Amygdala (tissue), 56 donors: ENCODE results near the gene NBEA.
A peak's percentile ranks its signal among the peaks of the same experiment; 100 is the strongest.

Source experiments
- DNase-seq, 56 donors: peaks; one replicate each; lab custom pipeline; 2025; lab: John Stamatoyannopoulos, UW

NBEA gene

DNA sequence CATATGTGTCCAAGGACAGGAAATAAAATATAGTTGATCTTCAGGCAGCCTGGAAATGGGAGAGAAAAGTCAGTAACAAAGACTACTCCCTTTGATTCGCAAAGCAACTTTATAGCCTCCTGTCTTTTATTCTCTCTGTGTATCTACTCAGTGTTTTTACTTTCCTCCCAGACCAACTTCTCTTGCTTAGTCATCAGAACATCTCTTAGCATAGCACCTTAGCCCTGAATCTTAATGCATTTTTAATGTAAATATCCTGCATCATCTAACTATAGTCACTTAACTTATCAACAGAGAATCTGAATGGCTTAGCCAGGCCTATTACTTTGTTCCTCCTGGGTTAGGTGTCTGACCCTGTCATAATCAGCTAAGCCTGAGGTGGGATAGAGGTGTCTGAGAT is 296.2 kb downstream of the NBEA start:
- no peak for DNase-seq

DNA sequence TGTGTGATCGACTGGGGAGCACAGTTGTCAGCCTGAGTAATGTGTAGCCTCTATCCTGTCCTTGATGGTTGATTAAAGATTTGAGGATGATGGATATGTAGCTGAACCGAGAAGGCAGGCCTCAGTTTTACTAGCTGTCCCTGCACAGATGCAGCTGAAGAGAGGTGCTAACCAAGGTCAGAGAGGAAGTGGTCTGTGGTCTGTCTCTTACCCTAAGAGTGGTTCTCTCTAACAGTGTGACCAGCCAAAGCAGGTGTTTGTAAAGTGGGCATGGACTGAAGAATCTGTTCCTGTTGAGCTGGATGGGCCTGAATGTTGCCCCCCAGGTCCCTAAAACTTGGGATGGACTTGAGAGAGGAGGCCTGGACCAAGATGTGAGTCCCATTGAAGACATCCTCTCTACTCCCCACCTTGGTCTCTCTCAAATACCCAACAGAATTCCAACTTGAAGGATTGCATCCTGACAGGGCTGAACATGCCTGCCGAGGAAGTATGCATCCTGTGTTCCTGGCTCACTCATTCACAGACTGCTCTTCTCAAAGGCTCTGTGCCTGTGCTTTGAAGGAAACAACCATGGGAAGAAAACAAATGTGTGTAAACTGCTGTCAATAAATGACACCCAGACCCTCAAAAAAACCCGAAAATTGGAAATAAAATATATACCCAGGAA is 310.6 kb downstream of the NBEA start:
- DNase-seq, result no peak

DNA sequence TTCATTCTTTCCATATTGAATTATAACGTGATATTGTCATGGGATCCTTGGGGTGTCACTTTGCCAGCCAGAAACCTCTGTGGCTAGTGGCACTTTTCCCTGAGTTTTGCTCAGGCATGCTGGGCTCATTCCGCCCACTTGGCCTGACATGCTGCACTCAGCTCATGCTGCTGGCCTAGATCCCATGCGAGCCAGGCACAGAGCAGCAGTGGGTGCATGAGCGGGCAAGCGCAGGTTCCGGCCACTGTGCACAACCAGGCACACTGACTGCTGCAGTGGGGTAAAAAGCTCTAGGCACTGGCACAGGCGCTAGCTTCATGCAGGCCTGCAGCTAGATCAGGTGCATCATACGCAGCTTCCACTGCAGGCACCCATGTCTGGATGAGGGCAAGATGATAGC is 313.2 kb downstream of the NBEA start:
- peak in 4 of 56 donors; percentile 4 to 37 (median 16) for DNase-seq

DNA sequence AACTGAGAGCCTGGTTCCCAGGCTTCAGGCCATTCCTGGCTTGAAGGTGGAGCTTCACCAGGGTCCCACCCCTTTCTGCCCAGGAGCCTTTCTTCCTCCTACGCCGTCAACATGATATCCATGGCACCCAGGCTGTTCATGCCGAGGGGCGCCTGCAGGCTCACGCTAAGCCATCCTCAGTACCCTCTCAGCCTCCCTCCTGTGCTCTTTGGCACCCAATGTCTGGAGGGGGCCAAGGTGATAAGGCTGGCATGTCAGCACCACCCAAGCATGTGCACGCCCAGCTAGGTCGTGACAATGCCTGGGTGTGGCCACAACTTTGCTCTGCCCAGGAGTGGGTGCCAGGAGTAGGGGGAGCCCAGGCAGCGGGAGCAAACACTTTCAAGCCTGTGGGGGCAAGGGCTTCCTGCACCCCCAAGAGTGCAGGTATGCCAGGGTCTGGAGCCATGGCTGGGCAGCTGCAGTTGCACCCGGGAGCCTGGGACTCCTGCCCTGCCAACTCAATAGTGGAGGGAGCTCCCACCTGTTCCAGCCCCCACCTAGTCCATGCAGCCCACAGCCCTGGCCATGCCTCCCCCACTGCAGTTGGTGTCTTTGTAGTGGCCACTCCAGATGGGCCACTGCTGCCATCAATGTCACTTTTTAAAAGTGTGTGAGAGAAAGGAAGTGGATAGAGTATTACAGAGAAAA is 314.5 kb downstream of the NBEA start:
- DNase-seq, result no peak

GRCh38 chr13:35260316-35260715 is 318.2 kb downstream of the NBEA start:
- no peak for DNase-seq

DNA sequence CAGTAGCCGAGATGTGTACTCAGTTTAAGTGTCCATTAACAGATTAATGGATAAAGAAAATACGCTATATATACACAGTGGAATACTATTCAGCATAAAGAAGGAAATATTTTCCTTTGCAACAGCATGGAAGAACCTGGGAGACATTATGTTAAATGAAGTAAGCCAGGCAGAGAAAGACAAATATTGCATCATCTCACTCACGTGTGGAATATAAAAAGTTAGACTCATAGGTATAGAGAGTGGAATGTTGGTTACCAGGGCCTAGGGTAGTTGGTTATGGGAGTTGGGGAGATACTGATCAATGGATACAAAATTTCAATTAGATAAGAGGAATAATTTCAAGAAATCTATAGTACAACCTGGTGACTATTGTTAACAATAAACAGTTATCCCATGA is 324.3 kb downstream of the NBEA start:
- DNase-seq, result no peak

DNA sequence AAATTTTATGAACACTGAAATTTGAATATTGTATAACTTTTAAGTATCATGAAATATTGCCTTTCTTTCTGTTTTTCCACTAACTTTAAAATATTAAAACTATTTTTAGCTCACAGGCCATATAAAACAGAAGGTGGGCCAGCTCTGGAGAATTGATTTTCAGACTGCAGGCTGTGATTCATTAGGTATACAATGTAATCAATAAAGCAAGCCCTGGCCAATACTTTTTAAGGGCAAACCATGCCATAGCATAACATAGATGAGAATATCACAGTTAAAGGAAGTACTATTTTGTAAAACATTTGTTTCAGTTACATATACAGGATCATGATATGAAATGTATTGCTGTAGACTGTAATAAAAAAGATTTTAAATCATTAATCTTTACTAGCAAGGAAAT is 336.8 kb downstream of the NBEA start:
- DNase-seq, result no peak

GRCh38 chr13:35279500-35279899 is 337.4 kb downstream of the NBEA start:
- no peak for DNase-seq

DNA sequence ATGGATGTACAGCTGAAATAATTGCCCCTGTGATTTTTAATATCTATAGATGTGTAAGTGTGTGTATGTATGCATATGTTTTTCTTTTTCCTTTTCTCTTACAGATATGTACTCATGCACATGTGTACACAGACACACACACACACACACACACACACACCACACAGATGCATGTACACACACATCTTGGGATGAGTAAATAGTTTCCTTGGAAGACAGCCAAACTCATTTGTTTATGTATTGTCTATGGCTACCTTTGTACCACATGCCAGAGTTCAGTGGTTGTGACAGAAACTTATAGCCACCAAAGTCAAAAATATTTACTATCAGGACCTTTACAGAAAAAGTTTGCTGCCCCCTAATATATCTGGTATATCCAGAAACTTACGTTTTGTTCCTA is 341.8 kb downstream of the NBEA start:
- no peak for DNase-seq

DNA sequence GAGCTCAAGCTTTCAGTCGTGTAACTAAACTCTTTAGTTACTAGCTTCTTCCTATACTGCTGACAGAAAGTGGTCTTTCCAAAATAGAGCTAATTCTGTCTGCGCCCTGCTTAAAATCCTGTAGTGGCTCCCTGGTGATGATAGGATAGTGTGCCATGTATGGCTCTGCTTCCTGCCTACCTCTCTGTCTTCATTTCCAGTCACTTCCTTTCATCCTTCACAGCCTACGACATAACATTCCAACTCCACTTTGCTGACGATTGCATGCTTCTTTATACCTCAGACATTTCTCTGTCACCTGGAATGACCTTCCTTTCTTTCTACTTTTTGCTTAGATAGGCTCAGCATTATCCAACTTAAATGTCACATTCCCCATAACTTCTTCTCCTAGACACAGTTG is 343.6 kb downstream of the NBEA start:
- DNase-seq, result no peak

- DNase-seq, result no peak
Measured at GRCh38 chr13:35292329-35292728, 350.3 kb downstream of the NBEA start.

DNA sequence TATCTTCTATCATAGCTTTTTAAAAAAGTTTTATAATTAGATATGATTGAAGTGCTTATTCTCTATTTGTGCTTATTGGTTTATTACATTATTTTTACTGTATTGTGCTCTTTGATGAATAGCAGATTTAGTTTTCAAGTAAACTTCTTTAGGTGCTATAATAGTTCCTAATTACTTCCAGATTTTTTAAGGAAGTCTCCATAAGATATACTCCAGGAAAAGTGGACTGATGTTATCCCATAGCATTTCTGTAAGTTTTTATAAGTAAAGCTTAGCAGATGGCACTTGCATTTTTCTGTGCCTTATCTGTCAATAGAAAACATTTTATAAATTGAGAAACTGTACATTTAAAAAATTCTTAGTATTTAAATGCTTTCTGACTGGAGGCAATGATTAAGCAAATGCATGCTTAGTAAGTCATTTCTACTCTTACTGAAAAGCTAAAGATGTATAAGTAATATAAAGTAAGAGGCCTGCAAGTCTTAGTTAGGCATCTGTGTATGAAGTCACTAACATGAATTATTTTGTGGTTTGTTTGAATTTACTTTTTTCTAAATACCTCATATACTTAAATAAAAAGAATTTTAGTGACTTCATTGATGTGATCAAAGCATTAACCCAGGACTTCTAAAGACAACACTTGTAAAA is 351.6 kb downstream of the NBEA start:
- no peak for DNase-seq

GRCh38 chr13:35309706-35310105 is 367.6 kb downstream of the NBEA start:
- DNase-seq, result peak in 14 of 56 donors; percentile 0 to 45 (median 6)

DNA sequence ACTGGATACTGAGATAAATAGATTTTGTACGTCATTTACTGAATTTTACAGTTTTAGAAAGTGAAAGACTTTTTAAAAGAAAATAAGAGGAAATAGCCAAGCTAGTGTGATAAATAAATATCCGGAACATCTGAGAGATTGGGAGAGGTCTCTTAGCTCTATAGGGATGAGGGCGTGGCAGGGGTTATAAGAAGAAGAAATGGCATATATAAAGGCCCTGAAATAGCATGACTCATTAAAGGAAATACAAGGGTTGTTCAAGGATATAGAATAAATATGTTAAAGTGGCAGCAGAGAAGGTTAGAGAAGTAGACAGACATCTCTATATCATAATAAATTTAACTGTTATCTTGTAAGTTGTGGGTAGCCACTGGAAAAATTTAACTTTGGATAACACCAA is 390.1 kb downstream of the NBEA start:
- DNase-seq, result no peak

DNA sequence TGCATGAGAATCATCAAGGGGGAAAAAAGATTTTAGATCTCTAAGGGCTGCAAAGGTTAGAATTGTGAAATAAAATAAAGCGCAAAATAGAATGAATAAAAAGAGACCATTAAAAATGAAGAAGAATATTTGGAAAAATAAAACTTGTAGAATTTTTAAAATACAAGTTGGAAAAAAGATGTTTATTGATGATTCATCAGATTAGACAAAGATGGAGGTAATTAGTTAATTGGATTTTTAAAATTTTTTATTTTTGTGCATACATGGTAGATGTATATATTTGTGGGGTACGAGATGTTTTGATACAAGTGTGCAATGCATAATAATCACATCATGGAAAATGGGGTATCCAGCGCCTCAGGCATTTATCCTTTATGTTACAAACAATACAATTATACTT is 391.1 kb downstream of the NBEA start:
- no peak for DNase-seq

GRCh38 chr13:35342440-35342839 is 400.4 kb downstream of the NBEA start:
- no peak for DNase-seq

DNA sequence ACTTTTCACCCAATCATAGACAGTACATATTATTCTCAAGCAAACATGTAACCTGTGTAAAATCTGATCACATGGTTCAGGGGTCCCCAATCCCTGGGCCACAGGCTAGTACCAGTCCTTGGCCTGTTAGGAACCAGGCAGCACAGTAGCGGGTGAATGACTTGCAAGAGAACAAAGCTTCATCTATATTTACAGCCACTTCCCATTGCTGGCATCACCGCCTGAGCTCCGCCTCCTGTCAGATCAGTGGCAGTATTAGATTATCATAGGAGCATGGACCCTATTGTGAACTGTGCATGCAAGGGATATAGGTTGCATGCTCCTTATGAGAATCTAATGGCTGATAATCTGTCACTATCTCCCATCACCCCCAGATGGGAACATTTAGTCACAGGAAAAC is 401.3 kb downstream of the NBEA start:
- DNase-seq, result peak in 28 of 56 donors; percentile 2 to 55 (median 17)

DNA sequence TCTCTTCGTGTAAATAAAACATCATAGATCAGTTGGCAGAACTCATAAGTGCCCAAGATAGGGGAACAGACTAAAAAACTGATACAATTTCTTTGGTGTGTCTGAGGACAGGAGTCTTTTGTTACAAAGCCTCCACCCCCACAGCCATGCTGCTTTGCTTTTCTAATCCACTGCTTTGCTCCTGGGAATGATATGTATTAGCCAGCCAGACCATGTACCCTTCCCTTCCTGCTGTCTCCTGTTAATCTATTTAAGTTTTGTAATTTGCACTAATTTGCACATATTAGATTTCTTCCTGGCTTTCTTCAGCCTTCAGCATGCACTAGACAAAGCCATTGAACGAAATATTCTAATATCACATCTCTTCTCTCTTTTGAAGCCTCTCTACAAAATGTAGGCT is 403.9 kb downstream of the NBEA start:
- DNase-seq, result no peak

DNA sequence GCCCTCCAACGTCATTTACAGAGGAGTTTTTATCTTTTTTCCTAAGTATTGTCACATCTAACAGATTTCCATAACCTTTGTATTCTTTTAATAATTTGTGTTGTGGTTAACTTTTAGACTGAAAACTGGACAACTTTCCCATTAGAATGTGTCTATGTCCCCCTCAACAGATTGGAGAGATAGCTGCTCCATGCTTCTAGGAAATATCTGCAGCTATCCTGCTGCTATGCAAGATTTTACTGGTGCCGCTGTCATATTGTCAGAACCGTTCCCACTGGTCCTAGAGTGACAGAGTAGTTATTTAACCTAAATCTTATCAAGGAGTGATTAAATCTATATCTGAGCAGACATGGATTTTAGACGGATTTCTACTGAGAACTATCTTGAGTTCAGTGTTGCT is 404.4 kb downstream of the NBEA start:
- DNase-seq, result no peak

- no peak for DNase-seq
Measured at GRCh38 chr13:35347679-35348205, 405.7 kb downstream of the NBEA start.

- DNase-seq, result no peak
Measured at GRCh38 chr13:35349052-35349451, 407.0 kb downstream of the NBEA start.
